ENCODE data around the gene SEC24D. TPM values are rescaled to one million over a fixed set of nuclear protein-coding genes. Genes with fewer than 3 reads are reported as not detected.
A peak's percentile ranks its signal among the peaks of the same experiment; 100 is the strongest.

The SEC24D gene
- total RNA-seq, 1 experiment from 2014 or later, result 28.4 TPM

GRCh38 chr4:118833192-118833820 is 2.6 kb downstream of the SEC24D start:
- CTCF ChIA-PET, result no interaction called here
- DNase-seq, result no peak
- BruUV-seq (replicated peaks), result no TSS peak
- Mint-ChIP-seq H3K4me1 (ENCODE audit: low read depth, unreplicated experiment) (no peaks in the 10 kb centered on the region), H3K4me3 (ENCODE audit: low read depth, unreplicated experiment) (no peak overlapping the region), H3K36me3 (ENCODE audit: insufficient read depth, unreplicated experiment) (peaks cover 21% of the 10 kb centered on the region), H3K27me3 (ENCODE audit: unreplicated experiment) (no peaks in the 10 kb centered on the region), H3K27ac (ENCODE audit: unreplicated experiment) (no peak overlapping the region), H3K9me3 (ENCODE audit: low read depth, unreplicated experiment) (no peaks in the 10 kb centered on the region)
- TF ChIP-seq CTCF (IDR thresholded peaks at IDR 0.05; ENCODE audit: unreplicated experiment), result no peak
- intact Hi-C loops (cut with micrococcal nuclease; ENCODE audit: unreplicated experiment), result no loop called here

GRCh38 chr4:118829107-118829506 is 6.8 kb downstream of the SEC24D start:
- H3K27ac Mint-ChIP-seq (ENCODE audit: unreplicated experiment), result no peak overlapping the region
- no peak overlapping the region for H3K4me3 Mint-ChIP-seq (ENCODE audit: low read depth, unreplicated experiment)
- intact Hi-C loops (cut with micrococcal nuclease; ENCODE audit: unreplicated experiment), result no loop called here
- no peak for DNase-seq
- H3K9me3 Mint-ChIP-seq (ENCODE audit: low read depth, unreplicated experiment), result no peaks in the 10 kb centered on the region
- H3K27me3 Mint-ChIP-seq (ENCODE audit: unreplicated experiment), result no peaks in the 10 kb centered on the region
- TF ChIP-seq CTCF (IDR thresholded peaks at IDR 0.05; ENCODE audit: unreplicated experiment), result no peak
- peaks cover 8% of the 10 kb centered on the region for H3K4me1 Mint-ChIP-seq (ENCODE audit: low read depth, unreplicated experiment)
- H3K36me3 Mint-ChIP-seq (ENCODE audit: insufficient read depth, unreplicated experiment), result no peaks in the 10 kb centered on the region
- BruUV-seq (replicated peaks), result no TSS peak
- CTCF ChIA-PET, result interaction anchor here (0.6 kb wide), 1 partner anchor 9 kb away, joined by 3 read pairs; no protein-coding TSS in a partner anchor

GRCh38 chr4:118826723-118827444 is 9.0 kb downstream of the SEC24D start:
- Mint-ChIP-seq H3K27ac (ENCODE audit: unreplicated experiment) (peak overlapping the region; percentile 34), H3K36me3 (ENCODE audit: insufficient read depth, unreplicated experiment) (peaks cover 8% of the 10 kb centered on the region), H3K27me3 (ENCODE audit: unreplicated experiment) (no peaks in the 10 kb centered on the region), H3K4me1 (ENCODE audit: low read depth, unreplicated experiment) (peaks cover 23% of the 10 kb centered on the region), H3K9me3 (ENCODE audit: low read depth, unreplicated experiment) (no peaks in the 10 kb centered on the region), H3K4me3 (ENCODE audit: low read depth, unreplicated experiment) (no peak overlapping the region)
- DNase-seq, result no peak
- no peak for TF ChIP-seq CTCF (IDR thresholded peaks at IDR 0.05; ENCODE audit: unreplicated experiment)
- CTCF ChIA-PET, result no interaction called here
- intact Hi-C loops (cut with micrococcal nuclease; ENCODE audit: unreplicated experiment), result no loop called here
- no TSS peak for BruUV-seq (replicated peaks)

GRCh38 chr4:118825799-118826198 is 10.1 kb downstream of the SEC24D start:
- no TSS peak for BruUV-seq (replicated peaks)
- no peak overlapping the region for H3K4me3 Mint-ChIP-seq (ENCODE audit: low read depth, unreplicated experiment)
- H3K27me3 Mint-ChIP-seq (ENCODE audit: unreplicated experiment), result no peaks in the 10 kb centered on the region
- no peak for DNase-seq
- H3K36me3 Mint-ChIP-seq (ENCODE audit: insufficient read depth, unreplicated experiment), result peaks cover 8% of the 10 kb centered on the region
- intact Hi-C loops (cut with micrococcal nuclease; ENCODE audit: unreplicated experiment), result no loop called here
- H3K27ac Mint-ChIP-seq (ENCODE audit: unreplicated experiment), result no peak overlapping the region
- TF ChIP-seq CTCF (IDR thresholded peaks at IDR 0.05; ENCODE audit: unreplicated experiment), result no peak
- CTCF ChIA-PET, result interaction anchor here (0.8 kb wide), 1 partner anchor 39 kb away, joined by 3 read pairs; no protein-coding TSS in a partner anchor
- peaks cover 23% of the 10 kb centered on the region for H3K4me1 Mint-ChIP-seq (ENCODE audit: low read depth, unreplicated experiment)
- no peaks in the 10 kb centered on the region for H3K9me3 Mint-ChIP-seq (ENCODE audit: low read depth, unreplicated experiment)

All from Calu3 (cell line).